COR-L47 (cell line): ENCODE results near the gene MACROD1.
"Not testable (repeated sequence)": the region's sequence is repeated elsewhere in the genome, so short reads cannot be mapped to it uniquely, and the experiment has no call there.

Experiments used
- DNase-seq: peaks from one replicate; lab custom pipeline; 2025; lab: John Stamatoyannopoulos, UW

Gene MACROD1

DNA sequence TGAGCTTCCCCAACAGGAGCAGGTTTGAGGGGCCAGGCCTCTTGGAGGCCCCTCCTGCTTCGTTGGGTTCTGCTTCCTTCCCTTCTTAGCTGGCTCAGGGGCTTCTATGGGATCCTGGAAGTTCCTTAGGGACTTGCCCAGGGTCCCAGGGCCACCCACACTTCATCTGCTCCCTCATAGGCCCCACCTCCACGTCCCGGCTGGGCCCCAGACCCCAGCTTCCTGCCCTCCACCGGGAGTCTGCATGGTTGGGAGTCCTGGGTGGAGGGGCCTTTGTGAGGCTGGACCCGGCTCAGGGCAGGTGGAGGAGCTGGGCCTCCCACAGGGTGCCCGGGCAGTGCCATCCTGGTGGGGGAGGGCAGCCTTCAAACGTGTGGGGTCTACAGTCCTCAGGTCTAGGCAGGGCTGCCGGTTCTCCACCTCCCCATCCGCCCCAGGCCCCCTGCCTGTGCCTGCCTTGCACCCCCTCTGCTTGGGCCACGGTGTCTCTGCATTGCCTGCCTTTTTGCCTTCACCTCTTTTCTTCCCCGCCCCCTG, 168.0 kb downstream of the MACROD1 start:
- DNase-seq: no peak

DNA sequence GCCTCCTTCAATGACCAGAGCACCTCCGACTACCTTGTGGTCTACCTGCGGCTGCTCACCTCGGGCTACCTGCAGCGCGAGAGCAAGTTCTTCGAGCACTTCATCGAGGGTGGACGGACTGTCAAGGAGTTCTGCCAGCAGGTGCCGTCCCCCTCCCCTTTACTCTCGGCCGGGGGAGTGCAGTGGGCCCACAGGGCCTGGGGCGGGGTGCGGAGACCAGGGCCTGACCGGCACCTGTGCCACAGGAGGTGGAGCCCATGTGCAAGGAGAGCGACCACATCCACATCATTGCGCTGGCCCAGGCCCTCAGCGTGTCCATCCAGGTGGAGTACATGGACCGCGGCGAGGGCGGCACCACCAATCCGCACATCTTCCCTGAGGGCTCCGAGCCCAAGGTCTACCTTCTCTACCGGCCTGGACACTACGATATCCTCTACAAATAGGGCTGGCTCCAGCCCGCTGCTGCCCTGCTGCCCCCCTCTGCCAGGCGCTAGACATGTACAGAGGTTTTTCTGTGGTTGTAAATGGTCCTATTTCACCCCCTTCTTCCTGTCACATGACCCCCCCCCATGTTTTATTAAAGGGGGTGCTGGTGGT, 168.7 kb downstream of the MACROD1 start:
- no peak for DNase-seq

DNA sequence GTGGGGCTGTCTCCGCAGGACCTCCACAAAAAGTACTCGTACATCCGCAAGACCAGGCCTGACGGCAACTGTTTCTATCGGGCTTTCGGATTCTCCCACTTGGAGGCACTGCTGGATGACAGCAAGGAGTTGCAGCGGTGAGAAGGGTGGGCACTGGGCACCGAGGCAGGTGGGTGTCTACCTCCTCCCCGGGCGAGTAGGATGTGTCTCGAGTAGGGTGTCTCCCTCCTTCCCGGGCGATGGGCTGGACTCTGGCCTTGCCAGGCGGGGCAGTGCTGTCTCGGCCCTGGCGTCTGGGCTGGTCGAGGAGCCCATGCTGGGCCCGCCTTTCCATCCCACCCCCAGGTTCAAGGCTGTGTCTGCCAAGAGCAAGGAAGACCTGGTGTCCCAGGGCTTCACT, 169.4 kb downstream of the MACROD1 start:
- no peak for DNase-seq

DNA sequence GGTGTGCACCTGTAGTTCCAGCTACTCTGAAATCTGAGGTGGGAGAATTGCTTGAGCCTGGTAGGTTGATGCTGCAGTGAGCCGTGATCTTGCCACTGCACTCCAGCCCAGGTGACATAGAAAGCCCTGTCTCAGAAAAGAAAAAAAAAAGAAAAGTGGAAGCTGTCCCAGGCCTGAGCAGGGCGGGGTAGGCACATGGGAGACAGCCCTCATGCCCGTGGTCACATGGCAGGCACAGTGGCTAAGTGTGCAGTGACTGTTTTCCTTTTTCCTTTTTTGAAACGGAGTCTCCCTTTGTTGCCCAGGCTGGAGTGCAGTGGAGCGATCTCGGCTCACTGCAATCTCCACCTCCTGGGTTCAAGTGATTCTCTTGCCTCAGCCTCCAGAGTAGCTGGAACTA, 171.9 kb downstream of the MACROD1 start:
- no peak for DNase-seq

- DNase-seq: no peak
Measured at GRCh38 chr11:63993100-63993499, 172.8 kb downstream of the MACROD1 start.

- no peak for DNase-seq
Measured at GRCh38 chr11:63991558-63991957, 174.4 kb downstream of the MACROD1 start.

DNA sequence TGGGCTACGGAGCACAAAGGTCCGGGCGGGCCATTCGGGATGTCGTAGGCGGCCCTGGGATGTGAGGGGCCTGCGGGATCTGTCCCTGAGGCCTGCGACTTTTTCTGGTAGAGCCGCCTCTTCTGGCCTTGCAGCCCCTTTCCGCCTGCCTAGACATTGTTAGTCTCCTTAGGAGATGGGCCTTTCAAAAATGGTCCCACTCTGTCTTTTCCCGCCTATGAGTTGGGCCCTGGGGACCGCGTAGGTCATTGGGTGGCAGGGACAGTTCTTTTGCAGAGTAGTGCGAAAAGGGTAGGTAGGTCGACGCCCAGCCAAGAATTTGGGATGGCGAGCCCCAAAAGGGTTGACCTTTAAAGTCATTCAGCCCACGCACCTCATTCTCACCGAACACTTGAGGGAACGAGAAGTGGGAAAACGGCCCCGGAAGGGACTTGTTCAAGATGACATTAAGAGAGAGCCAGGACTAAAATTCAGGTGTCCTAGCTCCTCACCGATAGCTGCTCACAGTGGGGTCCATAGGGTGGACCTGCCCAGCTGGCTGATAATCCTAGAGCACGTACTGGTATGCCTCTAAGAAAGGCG, 178.9 kb downstream of the MACROD1 start:
- DNase-seq: no peak

DNA sequence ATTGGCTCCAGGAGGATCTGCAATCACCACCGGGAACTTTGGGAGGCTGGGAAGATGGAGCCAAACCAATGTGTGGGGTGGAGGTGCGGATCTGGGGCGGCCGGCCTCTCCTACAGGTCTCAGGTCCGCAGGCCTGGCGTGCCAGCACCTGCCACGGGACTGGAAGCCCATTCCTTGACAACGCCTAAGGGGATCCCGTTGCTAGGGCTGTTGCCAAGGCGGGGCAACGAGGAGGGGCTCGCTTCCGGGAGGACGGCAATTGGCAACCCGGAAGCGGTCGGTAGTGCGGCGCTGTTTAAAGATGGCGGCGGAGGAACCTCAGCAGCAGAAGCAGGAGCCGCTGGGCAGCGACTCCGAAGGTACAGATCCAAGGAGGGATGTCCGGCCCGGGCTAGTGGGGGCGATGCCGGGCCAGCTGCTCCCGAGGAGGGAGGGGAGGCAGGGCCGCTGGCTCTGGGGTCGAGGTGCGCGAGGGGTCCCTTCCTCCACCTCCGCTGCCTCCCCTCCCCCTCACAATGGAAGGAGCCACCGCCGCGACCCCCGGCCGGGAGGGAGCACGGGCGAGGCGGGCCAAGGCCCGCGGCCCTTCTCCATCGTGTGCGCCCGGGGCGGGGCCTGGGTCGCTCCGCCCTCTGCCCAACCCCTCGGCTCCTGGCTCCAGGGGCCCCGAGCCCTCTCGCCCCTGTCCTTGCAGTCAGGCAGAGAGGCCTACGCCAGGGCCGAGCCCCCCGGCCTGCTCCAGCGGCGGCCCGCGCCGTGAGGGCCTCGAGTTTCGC, 179.6 kb downstream of the MACROD1 start, which contains the start of gene OTUB1:
OTUB1 (plus strand) TSS at position 283 of the 776 bp plus-strand sequence; CDS start at position 302, 19 bp downstream.
- peak; percentile 91 for DNase-seq

GRCh38 chr11:63985812-63986155, 180.1 kb downstream of the MACROD1 start:
- no peak for DNase-seq

- DNase-seq: no peak
Measured at GRCh38 chr11:63979426-63979825, 186.5 kb downstream of the MACROD1 start.

GRCh38 chr11:63978551-63979239, 187.2 kb downstream of the MACROD1 start:
- no peak for DNase-seq

DNA sequence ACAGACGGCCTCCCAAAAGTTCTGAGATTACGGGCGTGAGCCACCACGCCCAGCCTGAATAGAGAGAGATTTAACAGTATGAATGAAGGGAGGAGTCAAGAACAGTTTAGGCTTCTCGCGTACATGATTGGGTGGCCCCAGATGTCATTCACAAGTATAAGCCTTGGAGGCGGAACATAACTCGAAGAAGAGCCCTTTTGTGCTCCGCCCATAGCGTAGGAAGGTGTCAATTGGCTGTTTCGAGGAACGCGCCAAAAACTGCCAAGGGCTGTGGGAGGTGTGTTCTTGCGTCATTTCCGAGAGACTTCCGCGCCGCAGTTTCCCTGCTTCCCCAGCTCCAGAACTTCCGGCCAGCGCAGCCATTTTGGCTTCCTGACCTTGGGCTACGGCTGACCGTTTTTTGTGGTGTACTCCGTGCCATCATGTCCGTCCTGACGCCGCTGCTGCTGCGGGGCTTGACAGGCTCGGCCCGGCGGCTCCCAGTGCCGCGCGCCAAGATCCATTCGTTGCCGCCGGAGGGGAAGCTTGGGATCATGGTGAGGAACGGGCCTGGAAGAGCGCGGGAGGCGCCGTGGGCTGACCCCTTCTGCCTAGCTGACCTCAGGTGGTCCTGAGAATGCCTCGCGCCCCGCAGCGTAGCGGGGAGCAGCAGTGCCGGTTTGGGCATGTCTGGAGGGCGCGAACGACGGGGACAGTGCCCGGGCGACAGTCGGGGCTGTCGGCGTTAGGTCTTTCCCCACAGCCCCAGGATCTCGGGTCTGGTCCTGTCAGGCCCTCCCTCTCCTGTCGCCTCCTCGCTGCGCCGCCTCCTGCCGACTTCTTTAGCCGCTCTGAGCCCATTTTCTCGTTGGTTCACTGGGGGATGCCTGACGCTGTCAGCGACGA, 191.4 kb downstream of the MACROD1 start, which contains the start of gene COX8A:
COX8A (plus strand) TSS at position 362 of the 885 bp plus-strand sequence; CDS start at position 423, 61 bp downstream.
- DNase-seq: peak; percentile 100

- DNase-seq: not testable (repeated sequence)
Measured at GRCh38 chr11:63973912-63974258, 192.0 kb downstream of the MACROD1 start.

DNA sequence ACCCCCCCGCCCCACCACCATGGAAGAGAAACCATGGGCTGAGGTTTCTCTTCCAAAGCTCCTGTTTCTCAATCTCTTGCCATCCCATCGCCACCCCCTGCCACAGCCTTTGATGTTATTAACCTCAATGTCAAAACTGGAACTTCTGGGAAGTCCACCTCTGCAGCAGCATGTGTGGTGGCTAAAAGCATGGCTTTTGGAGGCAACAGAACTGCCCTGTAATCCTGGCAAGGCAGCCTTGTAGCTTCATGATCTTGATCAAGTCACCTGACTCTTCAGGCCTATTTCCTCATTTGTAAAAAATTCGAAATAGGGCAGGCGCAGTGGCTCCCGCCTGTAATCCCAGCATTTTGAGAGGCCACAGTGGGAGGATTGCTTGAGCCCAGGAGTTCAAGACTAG, 195.0 kb downstream of the MACROD1 start:
- no peak for DNase-seq

GRCh38 chr11:63969461-63969860, 196.5 kb downstream of the MACROD1 start:
- DNase-seq: no peak

GRCh38 chr11:63966444-63966843, 199.5 kb downstream of the MACROD1 start:
- DNase-seq: no peak

- not testable (repeated sequence) for DNase-seq
Measured at GRCh38 chr11:63963895-63964294, 202.0 kb downstream of the MACROD1 start.

DNA sequence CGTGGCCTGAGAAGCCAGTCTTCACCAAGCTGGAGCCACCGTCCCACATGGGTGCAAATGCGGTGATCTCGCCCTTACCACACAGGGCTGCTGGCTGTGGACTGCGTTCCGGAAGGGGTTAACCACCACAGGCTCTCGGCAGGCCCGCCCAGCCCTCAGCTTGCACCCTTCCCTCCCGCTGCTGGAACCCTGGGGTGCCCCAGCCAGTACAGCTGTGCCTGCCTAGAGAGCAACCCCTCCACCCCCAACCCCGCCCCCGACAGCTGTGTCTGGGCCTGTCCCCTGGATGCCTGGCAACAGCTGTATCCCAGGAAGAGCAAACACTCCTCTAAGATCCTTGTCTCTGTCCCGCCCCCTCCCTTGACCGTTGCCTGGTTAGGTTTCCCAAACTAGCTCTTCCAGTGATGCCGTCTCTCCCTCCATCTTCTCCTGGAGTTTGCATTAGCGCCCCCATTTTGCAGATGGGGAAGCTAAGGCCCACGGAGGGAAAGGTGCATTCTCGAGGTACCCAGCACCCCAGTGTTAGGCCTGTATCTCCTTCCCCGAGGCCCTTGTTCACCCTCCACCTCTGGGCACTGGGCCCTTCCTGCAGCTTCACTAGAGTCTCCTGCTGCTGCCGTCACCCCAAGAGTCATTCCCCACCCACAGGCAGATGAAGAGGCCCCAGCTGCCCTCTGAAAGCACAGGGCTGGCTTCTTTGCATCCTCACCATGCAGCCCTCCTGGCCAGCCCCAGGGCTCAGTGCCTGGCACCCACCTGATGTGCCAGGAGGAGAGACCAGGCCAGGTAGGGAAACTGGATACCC, 204.1 kb downstream of the MACROD1 start:
- DNase-seq: peak; percentile 94

GRCh38 chr11:63958008-63958407, 207.9 kb downstream of the MACROD1 start:
- DNase-seq: no peak

DNA sequence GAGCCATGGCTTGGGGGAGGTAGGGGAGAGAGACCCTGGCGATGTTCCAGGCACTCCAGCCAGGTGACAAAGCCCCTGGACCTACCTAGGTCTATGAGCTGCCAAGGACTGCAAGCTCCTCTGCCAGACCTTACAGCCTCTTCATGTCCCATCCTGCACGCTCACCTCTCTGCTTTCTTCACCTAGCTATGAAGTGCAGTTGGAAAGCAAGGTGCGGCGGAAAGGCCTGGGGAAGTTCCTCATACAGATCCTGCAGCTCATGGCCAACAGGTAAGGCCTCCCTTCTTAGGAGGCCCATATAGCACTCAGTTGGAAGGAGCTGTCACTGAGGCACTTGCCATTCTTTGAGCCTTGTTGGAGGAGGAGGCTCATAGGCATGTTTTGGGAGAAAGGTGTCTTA, 213.3 kb downstream of the MACROD1 start:
- DNase-seq: no peak
